ENCODE data around the gene SPRR2F. TPM values are rescaled to one million over a fixed set of nuclear protein-coding genes. Genes with fewer than 3 reads are reported as not detected.

Gene SPRR2F, protein sequence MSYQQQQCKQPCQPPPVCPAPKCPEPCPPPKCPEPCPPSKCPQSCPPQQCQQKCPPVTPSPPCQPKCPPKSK
- not detected for polyA plus RNA-seq (2012; ENCODE audit: insufficient read length, low read depth)

DNA sequence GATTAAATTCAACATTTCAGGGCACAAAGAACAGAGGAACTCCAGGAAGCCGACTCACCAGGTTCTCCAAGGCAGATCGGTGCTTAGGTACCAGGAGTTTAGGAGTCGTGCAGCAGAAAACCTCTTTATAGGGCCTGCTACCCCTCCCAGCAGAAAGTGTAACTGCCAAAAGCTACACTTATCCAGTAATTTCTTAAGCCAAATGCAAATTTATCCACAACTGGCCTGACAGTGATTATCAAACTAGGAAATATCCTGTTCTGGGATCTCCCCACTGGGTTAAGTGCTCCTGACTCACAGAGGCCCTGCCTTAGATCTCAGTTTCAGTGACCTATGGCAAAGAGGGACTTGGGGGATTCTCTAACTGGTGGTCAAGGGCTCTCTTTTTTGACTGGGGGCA, at the start of gene SPRR2F:
SPRR2F (minus strand) TSS at position 101 of the 400 bp plus-strand sequence. CDS start 783 bp downstream, outside the sequence.
- TF ChIP-seq REST (IDR thresholded peaks at IDR 0.05; ENCODE audit: insufficient read depth in 1 of 2, low read depth in 2 of 2, low read length in 2 of 2) (no peak), POLR2AphosphoS5 (IDR thresholded peaks at IDR 0.05; ENCODE audit: low read depth, low read length) (no peak), TAF1 (IDR thresholded peaks at IDR 0.05; ENCODE audit: borderline replicate concordance, insufficient read depth, low read length) (no peak), FOXP2 (optimal IDR thresholded peaks at IDR 0.05; ENCODE audit: borderline replicate concordance, extremely low read depth, extremely low read length, insufficient read depth) (no peak)

GRCh38 chr1:153155541-153155940, 42.2 kb upstream of the SPRR2F start:
- no peak for TF ChIP-seq SIN3A (IDR thresholded peaks at IDR 0.05; ENCODE audit: borderline replicate concordance, insufficient read depth, low read length)
- no peak for TF ChIP-seq TAF1 (IDR thresholded peaks at IDR 0.05; ENCODE audit: borderline replicate concordance, insufficient read depth, low read length)
- no peak for TF ChIP-seq POLR2AphosphoS5 (IDR thresholded peaks at IDR 0.05; ENCODE audit: low read depth, low read length)
- TF ChIP-seq REST (IDR thresholded peaks at IDR 0.05; ENCODE audit: insufficient read depth in 1 of 2, low read depth in 2 of 2, low read length in 2 of 2) = no peak
- TF ChIP-seq FOXP2 (optimal IDR thresholded peaks at IDR 0.05; ENCODE audit: borderline replicate concordance, extremely low read depth, extremely low read length, insufficient read depth) = no peak

- TF ChIP-seq REST (IDR thresholded peaks at IDR 0.05; ENCODE audit: insufficient read depth in 1 of 2, low read depth in 2 of 2, low read length in 2 of 2) (no peak), POLR2AphosphoS5 (IDR thresholded peaks at IDR 0.05; ENCODE audit: low read depth, low read length) (no peak), TAF1 (IDR thresholded peaks at IDR 0.05; ENCODE audit: borderline replicate concordance, insufficient read depth, low read length) (no peak), SIN3A (IDR thresholded peaks at IDR 0.05; ENCODE audit: borderline replicate concordance, insufficient read depth, low read length) (no peak), FOXP2 (optimal IDR thresholded peaks at IDR 0.05; ENCODE audit: borderline replicate concordance, extremely low read depth, extremely low read length, insufficient read depth) (no peak)
Observed at GRCh38 chr1:153152481-153152880, 39.2 kb upstream of the SPRR2F start.

DNA sequence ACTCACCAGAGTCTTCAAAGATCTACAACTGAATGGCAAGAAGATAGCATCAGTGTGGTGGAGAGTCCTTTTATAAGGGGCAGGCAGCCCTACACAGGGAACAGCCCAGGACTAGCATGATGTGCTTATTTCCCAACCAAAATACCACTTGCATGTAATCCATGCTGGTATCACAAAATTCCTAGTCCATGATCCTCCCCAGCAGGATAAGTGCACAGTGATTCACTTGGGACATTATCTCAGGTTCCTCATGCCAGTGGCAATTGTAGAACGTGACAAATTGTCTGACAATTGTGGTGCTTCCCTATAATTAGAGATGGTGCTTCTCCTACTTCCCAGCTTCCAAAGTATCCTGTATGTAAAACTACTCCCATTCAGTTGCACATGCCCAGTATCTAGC, 37.5 kb upstream of the SPRR2F start, which contains the start of gene SPRR2G:
SPRR2G (minus strand) TSS at position 45 of the 400 bp plus-strand sequence. CDS start 780 bp downstream, outside the sequence.
- TF ChIP-seq SIN3A (IDR thresholded peaks at IDR 0.05; ENCODE audit: borderline replicate concordance, insufficient read depth, low read length) (no peak), FOXP2 (optimal IDR thresholded peaks at IDR 0.05; ENCODE audit: borderline replicate concordance, extremely low read depth, extremely low read length, insufficient read depth) (no peak), TAF1 (IDR thresholded peaks at IDR 0.05; ENCODE audit: borderline replicate concordance, insufficient read depth, low read length) (no peak), REST (IDR thresholded peaks at IDR 0.05; ENCODE audit: insufficient read depth in 1 of 2, low read depth in 2 of 2, low read length in 2 of 2) (no peak), POLR2AphosphoS5 (IDR thresholded peaks at IDR 0.05; ENCODE audit: low read depth, low read length) (no peak)

Measured in PFSK-1 (cell line).